Activated T-cell treated with anti-CD3 and anti-CD28 coated beads, Interleukin-2, amount 50 U/mL, for 24 hours (primary cell): ENCODE measurements around the gene IER3IP1.

Source experiments
- DNase-seq: peaks from one replicate; pipeline ENCODE4 v3.0.0-alpha.2; 2020
- H3K27ac Mint-ChIP-seq: 2 replicates; pipeline ENCODE4 v1.8.0; 2020; ENCODE audit warnings: mild to moderate bottlenecking, mixed read lengths
- H3K27me3 Mint-ChIP-seq: 2 replicates; pipeline ENCODE4 v1.8.0; 2020; ENCODE audit warnings: mixed read lengths
- H3K36me3 Mint-ChIP-seq: 2 replicates; pipeline ENCODE4 v1.8.0; 2020; ENCODE audit warnings: low read depth, mixed read lengths
- H3K4me1 Mint-ChIP-seq: 2 replicates; pipeline ENCODE4 v1.8.0; 2020; ENCODE audit warnings: low read depth, mixed read lengths
- H3K4me3 Mint-ChIP-seq: 2 replicates; pipeline ENCODE4 v1.8.0; 2020; ENCODE audit warnings: mild to moderate bottlenecking, moderate library complexity, mixed read lengths
- H3K9me3 Mint-ChIP-seq: 2 replicates; pipeline ENCODE4 v1.8.0; 2020; ENCODE audit warnings: mixed read lengths

Gene IER3IP1

DNA sequence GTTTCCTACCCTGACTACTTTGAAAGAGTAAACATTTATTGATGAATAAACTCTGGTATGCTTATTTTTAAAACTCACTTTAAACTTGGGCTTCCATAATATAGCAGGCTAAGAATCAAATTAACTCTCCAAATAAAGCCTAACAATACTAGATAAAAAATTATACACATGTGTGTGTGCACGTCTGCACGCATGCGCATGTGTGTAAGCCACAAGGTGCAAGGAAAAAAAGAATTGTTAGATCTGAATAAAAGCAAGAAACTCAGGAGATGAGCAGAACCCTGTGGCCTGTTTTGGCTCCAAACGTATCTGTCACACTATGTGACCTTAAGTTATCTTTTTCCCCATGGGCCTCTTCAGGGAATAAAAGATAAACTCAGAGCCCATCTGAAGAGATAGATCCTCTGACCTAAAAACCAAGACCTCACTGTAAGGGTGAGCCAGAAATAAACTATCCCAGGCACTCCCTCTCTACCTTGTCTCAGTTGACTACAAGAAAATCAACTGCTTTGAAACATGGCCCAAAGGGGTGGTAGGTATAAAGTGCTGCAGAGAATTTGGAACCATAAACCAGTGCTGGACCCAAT lies 32.2 kb downstream of the IER3IP1 start:
- no peaks in the 10 kb centered on the region for H3K9me3 Mint-ChIP-seq
- H3K27ac Mint-ChIP-seq: no peak overlapping the region
- no peaks in the 10 kb centered on the region for H3K27me3 Mint-ChIP-seq
- H3K36me3 Mint-ChIP-seq: peaks cover 53% of the 10 kb centered on the region
- H3K4me1 Mint-ChIP-seq: peaks cover 54% of the 10 kb centered on the region
- no peak for DNase-seq
- no peak overlapping the region for H3K4me3 Mint-ChIP-seq

DNA sequence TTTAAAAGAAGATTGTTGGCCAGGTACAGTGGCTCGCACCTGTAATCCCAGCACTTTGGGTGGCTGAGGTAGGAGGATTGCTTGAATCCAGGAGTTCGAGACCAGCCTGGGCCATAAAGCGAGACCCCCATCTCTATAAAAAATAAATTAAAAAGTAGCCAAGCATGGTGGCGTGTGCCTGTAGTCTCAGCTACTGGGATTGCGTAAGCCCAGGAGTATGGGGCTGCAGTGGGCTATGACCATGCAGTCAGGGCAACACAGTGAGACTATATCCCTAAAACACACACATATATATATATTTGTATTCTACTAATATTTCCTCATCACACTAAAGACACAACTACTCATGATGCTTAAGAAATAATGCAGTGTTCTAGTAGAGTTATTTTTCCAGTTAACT lies 33.0 kb downstream of the IER3IP1 start:
- no peaks in the 10 kb centered on the region for H3K27me3 Mint-ChIP-seq
- H3K27ac Mint-ChIP-seq: no peak overlapping the region
- no peak for DNase-seq
- peaks cover 48% of the 10 kb centered on the region for H3K4me1 Mint-ChIP-seq
- no peak overlapping the region for H3K4me3 Mint-ChIP-seq
- peaks cover 57% of the 10 kb centered on the region for H3K36me3 Mint-ChIP-seq
- H3K9me3 Mint-ChIP-seq: no peaks in the 10 kb centered on the region

DNA sequence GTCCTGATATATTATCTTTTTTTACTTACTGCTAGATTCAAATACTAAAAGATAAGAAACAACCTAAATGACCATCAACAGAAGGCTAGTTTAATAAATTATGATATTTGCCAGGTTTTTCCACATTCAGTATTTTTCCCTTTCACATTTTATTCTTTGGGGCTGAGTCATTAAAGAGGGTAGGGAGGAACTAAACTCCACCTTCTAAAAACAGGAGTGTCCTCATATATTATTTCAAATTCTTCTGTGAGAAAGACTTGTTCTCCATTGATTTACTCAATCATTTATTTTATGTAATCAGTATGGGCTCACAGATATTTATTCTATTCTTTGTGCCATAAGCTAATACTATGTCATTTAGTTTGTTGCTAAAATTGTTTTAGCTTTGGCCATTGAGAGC lies 34.9 kb downstream of the IER3IP1 start:
- H3K9me3 Mint-ChIP-seq: no peaks in the 10 kb centered on the region
- peaks cover 61% of the 10 kb centered on the region for H3K36me3 Mint-ChIP-seq
- no peak for DNase-seq

DNA sequence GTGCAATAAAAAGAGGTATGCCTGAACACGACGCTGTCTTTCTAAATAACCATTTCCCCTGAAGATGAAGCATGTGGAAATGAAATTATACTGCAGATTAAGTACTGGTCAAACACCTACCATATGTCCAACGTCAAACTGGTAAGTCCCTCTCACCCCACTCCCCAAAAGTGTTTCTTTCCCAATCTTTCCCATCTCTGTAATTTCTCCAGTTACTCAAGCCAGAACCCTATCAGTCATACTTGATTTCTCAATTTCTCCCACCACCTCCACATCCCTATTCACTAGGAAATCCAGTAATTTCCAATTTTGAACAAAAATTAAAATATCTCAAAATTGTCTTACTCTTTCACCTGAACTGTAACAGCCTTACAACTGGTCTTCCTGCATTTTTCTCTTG lies 55.0 kb downstream of the IER3IP1 start:
- Mint-ChIP-seq H3K4me3 (no peak overlapping the region), H3K27me3 (no peaks in the 10 kb centered on the region), H3K9me3 (no peaks in the 10 kb centered on the region), H3K27ac (no peak overlapping the region), H3K36me3 (peaks cover 78% of the 10 kb centered on the region), H3K4me1 (peaks cover 33% of the 10 kb centered on the region)
- DNase-seq: no peak

More for the DNA sequence above, 34.9 kb downstream of the IER3IP1 start:
- Mint-ChIP-seq H3K4me1 (peaks cover 39% of the 10 kb centered on the region), H3K27ac (no peak overlapping the region), H3K4me3 (no peak overlapping the region), H3K27me3 (no peaks in the 10 kb centered on the region)

- DNase-seq: no peak
- peak overlapping the region; percentile 82 for H3K27ac Mint-ChIP-seq
- H3K27me3 Mint-ChIP-seq: no peaks in the 10 kb centered on the region
- H3K4me1 Mint-ChIP-seq: peaks cover 33% of the 10 kb centered on the region
- peaks cover 77% of the 10 kb centered on the region for H3K36me3 Mint-ChIP-seq
- H3K4me3 Mint-ChIP-seq: no peak overlapping the region
- H3K9me3 Mint-ChIP-seq: no peaks in the 10 kb centered on the region
Measured at GRCh38 chr18:47120428-47120827, 55.7 kb downstream of the IER3IP1 start.

DNA sequence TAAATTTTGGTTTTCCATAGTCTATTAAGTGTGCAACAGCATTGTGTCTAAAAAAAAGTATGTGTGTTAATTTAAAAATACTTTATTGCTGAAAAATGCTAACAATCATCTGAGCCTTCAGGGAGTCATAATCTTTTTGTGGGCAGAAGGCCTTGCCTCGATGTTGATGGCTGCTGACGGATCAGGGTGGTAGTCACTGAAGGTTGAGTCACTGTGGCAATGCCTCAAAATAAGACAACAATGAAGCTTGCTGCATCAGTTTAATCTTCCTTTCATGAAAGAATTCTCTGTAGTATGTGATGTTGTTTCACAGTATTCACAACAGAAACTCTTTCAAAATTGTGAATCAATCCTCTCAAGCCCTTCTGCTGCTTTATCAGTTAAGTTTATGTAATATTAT lies 57.2 kb downstream of the IER3IP1 start:
- Mint-ChIP-seq H3K9me3 (no peaks in the 10 kb centered on the region), H3K27ac (no peak overlapping the region), H3K4me3 (no peak overlapping the region), H3K4me1 (peaks cover 31% of the 10 kb centered on the region), H3K27me3 (no peaks in the 10 kb centered on the region), H3K36me3 (peaks cover 79% of the 10 kb centered on the region)
- DNase-seq: no peak

- Mint-ChIP-seq H3K27me3 (no peaks in the 10 kb centered on the region), H3K9me3 (no peaks in the 10 kb centered on the region), H3K27ac (no peak overlapping the region), H3K4me3 (no peak overlapping the region), H3K4me1 (peaks cover 10% of the 10 kb centered on the region), H3K36me3 (peaks cover 85% of the 10 kb centered on the region)
- DNase-seq: no peak
Measured at GRCh38 chr18:47115205-47115604, 61.0 kb downstream of the IER3IP1 start.

DNA sequence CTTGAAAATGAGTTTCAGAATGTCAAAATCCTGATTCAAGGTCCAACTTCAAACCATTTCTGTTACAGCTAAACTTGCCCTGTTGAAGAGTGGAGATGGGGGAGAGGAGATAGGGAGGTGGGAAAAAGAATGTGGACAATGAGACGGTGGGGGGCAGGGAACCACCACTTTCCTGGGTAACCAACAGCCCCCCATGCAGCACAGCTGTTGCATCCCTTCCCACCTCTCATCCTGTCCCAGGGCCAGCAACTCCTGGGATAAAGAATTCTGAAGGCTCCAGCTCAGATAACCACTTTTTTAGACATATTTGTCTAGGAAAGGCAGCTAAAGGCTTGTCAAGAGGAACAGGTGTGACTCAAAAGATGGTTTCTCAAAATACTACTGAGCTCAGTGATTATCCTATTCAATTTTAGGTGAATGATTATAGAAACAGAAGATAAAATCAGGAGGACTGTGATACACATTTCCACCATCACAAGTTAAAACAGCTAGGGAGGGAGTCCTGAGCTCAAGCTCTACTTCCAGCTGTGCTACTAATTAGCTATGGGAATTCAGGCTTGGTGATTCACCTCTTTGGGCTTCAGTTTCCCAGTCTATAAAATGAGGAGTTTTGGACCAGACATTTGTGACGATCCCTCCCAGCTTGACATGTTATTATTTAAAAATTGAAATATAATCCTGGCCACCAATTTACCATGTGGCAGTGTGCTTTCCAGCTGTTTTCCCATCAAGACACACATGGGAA lies 62.2 kb downstream of the IER3IP1 start:
- H3K27me3 Mint-ChIP-seq: no peaks in the 10 kb centered on the region
- H3K36me3 Mint-ChIP-seq: peaks cover 84% of the 10 kb centered on the region
- no peak overlapping the region for H3K4me3 Mint-ChIP-seq
- H3K27ac Mint-ChIP-seq: no peak overlapping the region
- no peaks in the 10 kb centered on the region for H3K9me3 Mint-ChIP-seq
- H3K4me1 Mint-ChIP-seq: peaks cover under 1% of the 10 kb centered on the region
- no peak for DNase-seq

DNA sequence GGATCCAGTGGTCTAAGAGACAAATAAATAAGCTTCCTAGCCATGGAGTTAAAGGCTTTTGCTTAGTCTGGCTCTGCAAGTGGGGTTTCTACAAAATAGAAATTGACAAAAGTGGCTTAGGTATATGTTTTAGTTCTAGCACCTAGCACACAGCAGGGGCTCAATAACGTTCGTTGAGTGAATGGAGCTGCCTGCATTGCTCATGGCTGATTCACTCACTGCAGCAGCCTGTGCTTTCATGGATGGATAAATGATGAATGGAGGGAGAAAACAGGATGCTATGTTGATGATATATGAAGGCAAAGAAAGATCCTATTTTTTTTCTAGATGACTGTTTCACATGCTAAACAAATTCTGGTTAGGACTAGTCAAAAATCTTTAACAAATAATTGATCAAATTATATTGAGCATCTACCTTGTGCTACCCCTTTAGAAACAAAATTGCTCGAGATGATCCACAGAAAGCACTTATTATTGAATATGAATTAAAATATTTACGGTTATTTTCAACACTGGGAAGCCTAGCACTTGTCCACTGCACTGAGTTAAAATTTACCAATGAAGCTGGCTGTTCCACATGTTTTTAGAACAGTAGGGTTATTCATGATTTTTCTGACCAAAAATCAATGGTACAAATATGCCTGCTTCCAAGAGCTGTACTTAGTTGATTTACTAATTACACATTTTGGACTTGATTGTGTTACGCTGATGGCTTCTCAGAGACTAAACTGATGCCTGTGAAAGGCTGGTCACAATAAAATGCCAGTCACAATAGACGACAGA lies 65.5 kb downstream of the IER3IP1 start:
- no peak for DNase-seq
- no peaks in the 10 kb centered on the region for H3K27me3 Mint-ChIP-seq
- no peaks in the 10 kb centered on the region for H3K9me3 Mint-ChIP-seq
- no peak overlapping the region for H3K27ac Mint-ChIP-seq
- peaks cover 93% of the 10 kb centered on the region for H3K36me3 Mint-ChIP-seq
- no peak overlapping the region for H3K4me3 Mint-ChIP-seq
- no peaks in the 10 kb centered on the region for H3K4me1 Mint-ChIP-seq

GRCh38 chr18:47109720-47110119 lies 66.4 kb downstream of the IER3IP1 start:
- H3K4me3 Mint-ChIP-seq: no peak overlapping the region
- H3K4me1 Mint-ChIP-seq: no peaks in the 10 kb centered on the region
- H3K27ac Mint-ChIP-seq: no peak overlapping the region
- H3K27me3 Mint-ChIP-seq: no peaks in the 10 kb centered on the region
- H3K36me3 Mint-ChIP-seq: peaks cover 92% of the 10 kb centered on the region
- DNase-seq: no peak
- H3K9me3 Mint-ChIP-seq: no peaks in the 10 kb centered on the region

- H3K4me1 Mint-ChIP-seq: no peaks in the 10 kb centered on the region
- H3K9me3 Mint-ChIP-seq: no peaks in the 10 kb centered on the region
- DNase-seq: no peak
- H3K27me3 Mint-ChIP-seq: no peaks in the 10 kb centered on the region
- H3K27ac Mint-ChIP-seq: no peak overlapping the region
- no peak overlapping the region for H3K4me3 Mint-ChIP-seq
- peaks cover 90% of the 10 kb centered on the region for H3K36me3 Mint-ChIP-seq
Measured at GRCh38 chr18:47108998-47109405, 67.2 kb downstream of the IER3IP1 start.

GRCh38 chr18:47108373-47108772 lies 67.8 kb downstream of the IER3IP1 start:
- no peak overlapping the region for H3K4me3 Mint-ChIP-seq

More at GRCh38 chr18:47108373-47108772, 67.8 kb downstream of the IER3IP1 start:
- peaks cover 88% of the 10 kb centered on the region for H3K36me3 Mint-ChIP-seq
- H3K4me1 Mint-ChIP-seq: no peaks in the 10 kb centered on the region
- H3K27ac Mint-ChIP-seq: no peak overlapping the region
- DNase-seq: no peak
- no peaks in the 10 kb centered on the region for H3K9me3 Mint-ChIP-seq
- no peaks in the 10 kb centered on the region for H3K27me3 Mint-ChIP-seq
